ENCODE data around the gene BMP2. TPM values are rescaled to one million over a fixed set of nuclear protein-coding genes. Genes with fewer than 3 reads are reported as not detected.

The BMP2 gene
- total RNA-seq (8.7 TPM), polyA plus RNA-seq (ENCODE audit: insufficient read depth, low read depth, low replicate concordance) (3.3 TPM)
- long read RNA-seq, donor 1, transcript BMP2-201 (3 exons, 3,601 nt), result major isoform, 7 of 7 reads
- long read RNA-seq, donor 1, partial matches to known transcripts, result 0 of 7 reads
- long read RNA-seq, donor 1, other reads (novel, unspliced or antisense), result 0 of 7 reads
- long read RNA-seq, donor 2, transcript BMP2-201 (3 exons, 3,601 nt), result major isoform, 5 of 5 reads
- long read RNA-seq, donor 2, partial matches to known transcripts, result 0 of 5 reads
- long read RNA-seq, donor 2, other reads (novel, unspliced or antisense), result 0 of 5 reads
- long read RNA-seq, donor 3, transcript BMP2-201 (3 exons, 3,601 nt), result major isoform, 8 of 8 reads
- long read RNA-seq, donor 3, partial matches to known transcripts, result 0 of 8 reads
- long read RNA-seq, donor 3, other reads (novel, unspliced or antisense), result 0 of 8 reads
- long read RNA-seq, donor 4, transcript BMP2-201 (3 exons, 3,601 nt), result major isoform, 8 of 8 reads
- long read RNA-seq, donor 4, partial matches to known transcripts, result 0 of 8 reads
- long read RNA-seq, donor 4, other reads (novel, unspliced or antisense), result 0 of 8 reads
- long read RNA-seq, donor 5, partial matches to known transcripts, result 0 of 1 reads
- long read RNA-seq, donor 5, other reads (novel, unspliced or antisense), result 0 of 1 reads
- long read RNA-seq, donor 6, partial matches to known transcripts, result 0 of 3 reads
- long read RNA-seq, donor 6, other reads (novel, unspliced or antisense), result 0 of 3 reads
- long read RNA-seq, donor 7, transcript BMP2-201 (3 exons, 3,601 nt), result major isoform, 12 of 15 reads
- long read RNA-seq, donor 7, partial matches to known transcripts, result 2 of 15 reads
- long read RNA-seq, donor 7, other reads (novel, unspliced or antisense), result 1 of 15 reads
- long read RNA-seq, donor 8, transcript BMP2-201 (3 exons, 3,601 nt), result major isoform, 8 of 30 reads
- long read RNA-seq, donor 8, partial matches to known transcripts, result 22 of 30 reads
- long read RNA-seq, donor 8, other reads (novel, unspliced or antisense), result 0 of 30 reads
- long read RNA-seq, donor 9, transcript BMP2-201 (3 exons, 3,601 nt), result major isoform, 5 of 5 reads
- long read RNA-seq, donor 9, partial matches to known transcripts, result 0 of 5 reads
- long read RNA-seq, donor 9, other reads (novel, unspliced or antisense), result 0 of 5 reads
- long read RNA-seq, donor 10, transcript BMP2-201 (3 exons, 3,601 nt), result major isoform, 6 of 6 reads
- long read RNA-seq, donor 10, partial matches to known transcripts, result 0 of 6 reads
- long read RNA-seq, donor 10, other reads (novel, unspliced or antisense), result 0 of 6 reads

DNA sequence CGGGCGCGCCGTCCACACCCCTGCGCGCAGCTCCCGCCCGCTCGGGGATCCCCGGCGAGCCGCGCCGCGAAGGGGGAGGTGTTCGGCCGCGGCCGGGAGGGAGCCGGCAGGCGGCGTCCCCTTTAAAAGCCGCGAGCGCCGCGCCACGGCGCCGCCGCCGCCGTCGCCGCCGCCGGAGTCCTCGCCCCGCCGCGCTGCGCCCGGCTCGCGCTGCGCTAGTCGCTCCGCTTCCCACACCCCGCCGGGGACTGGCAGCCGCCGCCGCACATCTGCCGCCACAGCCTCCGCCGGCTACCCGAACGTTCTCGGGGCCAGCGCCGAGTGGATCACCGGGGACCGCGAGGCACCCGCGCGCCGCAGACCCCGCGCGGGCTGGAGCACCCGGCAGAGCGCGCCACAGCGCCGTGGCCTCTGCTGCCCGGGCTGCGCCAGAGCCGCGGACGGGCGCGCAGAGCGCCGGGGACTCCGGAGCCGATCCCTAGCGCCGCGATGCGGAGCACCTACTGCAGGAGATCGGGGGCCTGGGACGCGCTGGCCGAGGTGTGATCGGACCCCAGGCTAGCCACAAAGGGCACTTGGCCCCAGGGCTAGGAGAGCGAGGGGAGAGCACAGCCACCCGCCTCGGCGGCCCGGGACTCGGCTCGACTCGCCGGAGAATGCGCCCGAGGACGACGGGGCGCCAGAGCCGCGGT is at the start of gene BMP2:
Gene BMP2, plus strand, starts transcription at position 151 of the 692 bp plus-strand sequence. CDS start 2,441 bp downstream, outside the sequence.
- H3K9me3 ChIP-seq (ENCODE audit: control insufficient read depth in 2 of 3, insufficient read depth in 1 of 3, low read length in 3 of 3), result no peaks in the 10 kb centered on the region
- intact Hi-C loops (cut with DNase I), result no loop called here
- DNase-seq (peak; percentile 67 to 90 (median 74)), FAIRE-seq (no peak)
- peak within 1 kb of the TSS; percentile 59 to 64 for H3K27ac ChIP-seq (ENCODE audit: low read depth in 2 of 2, low read length in 2 of 2)
- TF ChIP-seq, protein P1, sequence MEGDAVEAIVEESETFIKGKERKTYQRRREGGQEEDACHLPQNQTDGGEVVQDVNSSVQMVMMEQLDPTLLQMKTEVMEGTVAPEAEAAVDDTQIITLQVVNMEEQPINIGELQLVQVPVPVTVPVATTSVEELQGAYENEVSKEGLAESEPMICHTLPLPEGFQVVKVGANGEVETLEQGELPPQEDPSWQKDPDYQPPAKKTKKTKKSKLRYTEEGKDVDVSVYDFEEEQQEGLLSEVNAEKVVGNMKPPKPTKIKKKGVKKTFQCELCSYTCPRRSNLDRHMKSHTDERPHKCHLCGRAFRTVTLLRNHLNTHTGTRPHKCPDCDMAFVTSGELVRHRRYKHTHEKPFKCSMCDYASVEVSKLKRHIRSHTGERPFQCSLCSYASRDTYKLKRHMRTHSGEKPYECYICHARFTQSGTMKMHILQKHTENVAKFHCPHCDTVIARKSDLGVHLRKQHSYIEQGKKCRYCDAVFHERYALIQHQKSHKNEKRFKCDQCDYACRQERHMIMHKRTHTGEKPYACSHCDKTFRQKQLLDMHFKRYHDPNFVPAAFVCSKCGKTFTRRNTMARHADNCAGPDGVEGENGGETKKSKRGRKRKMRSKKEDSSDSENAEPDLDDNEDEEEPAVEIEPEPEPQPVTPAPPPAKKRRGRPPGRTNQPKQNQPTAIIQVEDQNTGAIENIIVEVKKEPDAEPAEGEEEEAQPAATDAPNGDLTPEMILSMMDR (IDR thresholded peaks at IDR 0.05; ENCODE audit: borderline replicate concordance, extremely low read depth, insufficient read depth), result peak; percentile 7
- peak within 1 kb of the TSS; percentile 65 to 72 (median 69) for H3K4me3 ChIP-seq (ENCODE audit: low read length in 3 of 3)
- H3K4me1 ChIP-seq (ENCODE audit: control insufficient read depth in 2 of 3, insufficient read depth in 2 of 3, low read depth in 1 of 3, low read length in 3 of 3), result peaks cover 0 to 11% (median 0%) of the 10 kb centered on the region in 3 donors
- peak within 1 kb of the TSS; percentile 50 to 60 (median 51) for H3K9ac ChIP-seq (ENCODE audit: low read length in 3 of 3)
- H3K27me3 ChIP-seq (ENCODE audit: control insufficient read depth, insufficient read depth, low read length), result no peaks in the 10 kb centered on the region
- no peaks in the 10 kb centered on the region for H3K36me3 ChIP-seq (ENCODE audit: control insufficient read depth in 2 of 3, insufficient read depth in 3 of 3, low read length in 3 of 3)

DNA sequence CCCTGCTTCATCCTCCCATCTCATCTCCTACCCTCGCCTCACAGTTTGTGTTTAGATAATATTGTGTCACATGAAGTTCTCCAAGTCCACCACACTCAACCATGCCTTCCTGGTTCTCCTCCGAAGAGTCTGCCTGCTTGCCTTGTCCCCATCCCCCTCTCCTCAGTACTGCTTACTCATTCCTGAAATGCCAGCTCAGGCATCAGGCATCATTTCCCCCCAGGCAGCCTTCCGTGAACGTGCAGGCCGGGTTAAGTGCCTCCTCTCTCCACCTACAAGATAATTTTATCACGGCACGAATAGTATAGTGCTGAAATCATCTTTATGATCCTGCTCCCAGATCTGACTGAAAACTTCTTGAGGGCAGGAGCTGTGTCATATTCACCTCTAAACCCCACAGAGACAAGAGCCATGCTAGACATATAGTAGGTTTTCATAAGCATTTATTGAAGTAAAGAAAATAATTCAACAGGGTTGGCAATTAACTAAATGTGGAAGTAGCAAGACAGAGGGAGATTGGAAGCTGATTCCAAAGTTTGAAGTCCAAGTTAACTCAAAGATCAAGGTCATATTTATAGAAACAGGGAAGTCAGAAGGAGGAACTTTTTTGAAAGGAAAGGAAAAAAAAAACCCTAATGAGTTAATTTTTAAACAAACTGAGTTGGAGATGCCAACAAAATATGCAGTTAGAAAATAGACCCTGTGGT is 48.7 kb upstream of the BMP2 start:
- DNase-seq (peak in 3 of 5 donors; percentile 17 to 77 (median 38)), FAIRE-seq (no peak)
- Histone ChIP-seq H3K4me1 (ENCODE audit: control insufficient read depth in 2 of 3, insufficient read depth in 2 of 3, low read depth in 1 of 3, low read length in 3 of 3) (no peaks in the 10 kb centered on the region), H3K27ac (ENCODE audit: low read depth in 2 of 2, low read length in 2 of 2) (no peak overlapping the region), H3K36me3 (ENCODE audit: control insufficient read depth in 2 of 3, insufficient read depth in 3 of 3, low read length in 3 of 3) (no peaks in the 10 kb centered on the region), H3K27me3 (ENCODE audit: control insufficient read depth, insufficient read depth, low read length) (no peaks in the 10 kb centered on the region), H3K9me3 (ENCODE audit: control insufficient read depth in 2 of 3, insufficient read depth in 1 of 3, low read length in 3 of 3) (no peaks in the 10 kb centered on the region), H3K4me3 (ENCODE audit: low read length in 3 of 3) (no peak overlapping the region), H3K9ac (ENCODE audit: low read length in 3 of 3) (no peak overlapping the region)
- TF ChIP-seq, protein P1 (IDR thresholded peaks at IDR 0.05; ENCODE audit: borderline replicate concordance, extremely low read depth, insufficient read depth), result no peak
- intact Hi-C loops (cut with DNase I), result no loop called here

DNA sequence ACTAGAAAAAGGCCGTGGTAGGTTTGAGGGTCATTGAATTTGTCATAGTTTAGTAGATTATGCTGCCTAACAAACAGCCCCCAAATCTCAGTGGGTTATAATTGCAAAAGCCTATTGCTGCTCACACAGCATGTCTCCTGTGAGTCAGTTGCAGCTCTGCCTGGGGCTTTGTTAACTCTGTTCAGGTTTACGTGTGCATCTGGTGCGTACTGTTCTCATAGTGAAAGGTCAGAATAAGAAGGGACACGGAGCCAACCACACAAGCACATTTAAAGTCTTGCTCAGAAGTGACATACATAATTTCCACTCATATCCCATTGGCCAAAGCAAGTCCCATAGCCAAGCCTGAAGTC is 48.1 kb upstream of the BMP2 start:
- no peaks in the 10 kb centered on the region for H3K27me3 ChIP-seq (ENCODE audit: control insufficient read depth, insufficient read depth, low read length)
- H3K27ac ChIP-seq (ENCODE audit: low read depth in 2 of 2, low read length in 2 of 2), result no peak overlapping the region
- no peaks in the 10 kb centered on the region for H3K36me3 ChIP-seq (ENCODE audit: control insufficient read depth in 2 of 3, insufficient read depth in 3 of 3, low read length in 3 of 3)
- intact Hi-C loops (cut with DNase I), result no loop called here
- no peak for DNase-seq
- no peaks in the 10 kb centered on the region for H3K4me1 ChIP-seq (ENCODE audit: control insufficient read depth in 2 of 3, insufficient read depth in 2 of 3, low read depth in 1 of 3, low read length in 3 of 3)
- H3K4me3 ChIP-seq (ENCODE audit: low read length in 3 of 3), result no peak overlapping the region
- H3K9me3 ChIP-seq (ENCODE audit: control insufficient read depth in 2 of 3, insufficient read depth in 1 of 3, low read length in 3 of 3), result no peaks in the 10 kb centered on the region
- FAIRE-seq, result no peak
- TF ChIP-seq, protein P1 (IDR thresholded peaks at IDR 0.05; ENCODE audit: borderline replicate concordance, extremely low read depth, insufficient read depth), result no peak
- H3K9ac ChIP-seq (ENCODE audit: low read length in 3 of 3), result no peak overlapping the region

Data from kidney (tissue), 22 donors.